Uterus (tissue), 4 donors: Measurements from ENCODE around the gene MPG. TPM values are rescaled to one million over a fixed set of nuclear protein-coding genes. Genes with fewer than 3 reads are reported as not detected.
"Not testable (repeated sequence)": the region's sequence is repeated elsewhere in the genome, so short reads cannot be mapped to it uniquely, and the experiment has no call there.

Source experiments
- DNase-seq, 2 donors: peaks; one replicate each; pipeline ENCODE4 v3.0.0-alpha.2; 2019 to 2020
- H3K27ac ChIP-seq, 2 donors: fragments of 200-600 bp; sonication (generic); 1 replicate in 1 of 2; 2 replicates in 1 of 2; pipeline ENCODE4 v1.5.1; 2016 to 2018
- H3K27me3 ChIP-seq, 2 donors: fragments of 200-600 bp; sonication (generic); one replicate each; pipeline ENCODE4 v1.5.1; 2018 to 2019; ENCODE audit warnings: control low read depth in 1 of 2
- H3K36me3 ChIP-seq, 2 donors: fragments of 200-600 bp; sonication (generic); one replicate each; pipeline ENCODE4 v1.5.1; 2019; ENCODE audit warnings: control low read depth in 1 of 2
- H3K4me1 ChIP-seq, 2 donors: fragments of 200-600 bp; sonication (generic); one replicate each; pipeline ENCODE4 v1.5.1; 2018 to 2019; ENCODE audit warnings: control low read depth in 1 of 2
- H3K4me3 ChIP-seq, 2 donors: fragments of 200-600 bp; sonication (generic); 1 replicate in 1 of 2; 2 replicates in 1 of 2; pipeline ENCODE4 v1.5.1; 2018 to 2019; ENCODE audit warnings: mild to moderate bottlenecking in 1 of 2
- H3K9me3 ChIP-seq, 2 donors: fragments of 200-600 bp; sonication (generic); one replicate each; pipeline ENCODE4 v1.5.1; 2019; ENCODE audit warnings: control low read depth in 1 of 2
- CTCF ChIP-seq, 4 experiments: fragments of 200-600 bp in 2 of 4; fragments of 450-650 bp in 2 of 4; sonication (generic) in 2 of 4; IDR thresholded peaks; one replicate each; pipeline ENCODE4 v1.5.1; 2016 to 2019; ENCODE audit warnings: antibody characterized with exemption in 4 of 4, mild to moderate bottlenecking in 2 of 4, moderate library complexity in 1 of 4
- POLR2A ChIP-seq, 2 donors: fragments of 450-650 bp; IDR thresholded peaks; one replicate each; pipeline ENCODE4 v1.6.1; 2016; ENCODE audit warnings: antibody characterized with exemption in 2 of 2, mild to moderate bottlenecking in 1 of 2, moderate library complexity in 1 of 2
- intact Hi-C: fragments of 100-400 bp; cut with DNase I; formaldehyde crosslinking; loops from one replicate; pipeline ENCODE4 v1.15.1; 2023; ENCODE audit warnings: low total_unique reads
- total RNA-seq, 4 donors: library from RNA; depleted of rRNA in 3 of 4; stranded (reverse); fragments of >200 nt in 3 of 4; gene quantifications; one replicate each; pipeline versions ENCODE4 v1.1.0 to v1.2.4, GENCODE V29; 2014 to 2023
- donor health status: DM: yes; HTN: yes; CAD: no.

The MPG gene
- total RNA-seq, 4 donors from 2014 or later = 35.7 to 305 (median 63.7) TPM

- TF ChIP-seq POLR2A (IDR thresholded peaks at IDR 0.05) (no peak), CTCF (IDR thresholded peaks at IDR 0.05) (no peak)
- H3K27me3 ChIP-seq = no peaks in the 10 kb centered on the region
- H3K36me3 ChIP-seq = no peaks in the 10 kb centered on the region
- no peaks in the 10 kb centered on the region for H3K9me3 ChIP-seq
- no peak overlapping the region for H3K4me3 ChIP-seq
- no peak overlapping the region for H3K27ac ChIP-seq
- H3K4me1 ChIP-seq = no peaks in the 10 kb centered on the region
- intact Hi-C loops = no loop called here
- DNase-seq = no peak
Observed at GRCh38 chr16:122361-122760, 44.3 kb downstream of the MPG start.

GRCh38 chr16:123558-124350 is 45.7 kb downstream of the MPG start:
- H3K36me3 ChIP-seq, H3K4me1 ChIP-seq, H3K27me3 ChIP-seq, H3K4me3 ChIP-seq, H3K9me3 ChIP-seq, intact Hi-C loops, DNase-seq, H3K27ac ChIP-seq: not testable (repeated sequence)

GRCh38 chr16:125011-125410 is 47.0 kb downstream of the MPG start:
- TF ChIP-seq CTCF (IDR thresholded peaks at IDR 0.05) (no peak), POLR2A (IDR thresholded peaks at IDR 0.05) (no peak)
- H3K27me3 ChIP-seq = no peaks in the 10 kb centered on the region
- H3K27ac ChIP-seq = no peak overlapping the region
- H3K4me3 ChIP-seq = no peak overlapping the region
- no peaks in the 10 kb centered on the region for H3K36me3 ChIP-seq
- intact Hi-C loops = no loop called here
- no peaks in the 10 kb centered on the region for H3K4me1 ChIP-seq
- no peak for DNase-seq
- no peaks in the 10 kb centered on the region for H3K9me3 ChIP-seq

- intact Hi-C loops = no loop called here
- no peaks in the 10 kb centered on the region for H3K9me3 ChIP-seq
- no peaks in the 10 kb centered on the region for H3K27me3 ChIP-seq
- no peaks in the 10 kb centered on the region for H3K4me1 ChIP-seq
- TF ChIP-seq CTCF (IDR thresholded peaks at IDR 0.05) (no peak), POLR2A (IDR thresholded peaks at IDR 0.05) (no peak)
- DNase-seq = no peak
- H3K36me3 ChIP-seq = no peaks in the 10 kb centered on the region
- no peak overlapping the region for H3K27ac ChIP-seq
- no peak overlapping the region for H3K4me3 ChIP-seq
Observed at GRCh38 chr16:129075-129474, 51.0 kb downstream of the MPG start.

- no peak for TF ChIP-seq CTCF (IDR thresholded peaks at IDR 0.05)
- TF ChIP-seq POLR2A (IDR thresholded peaks at IDR 0.05) = no peak
Observed at GRCh38 chr16:130533-131173, 52.6 kb downstream of the MPG start.

More at GRCh38 chr16:130533-131173, 52.6 kb downstream of the MPG start:
- H3K4me3 ChIP-seq = no peak overlapping the region
- H3K27me3 ChIP-seq = no peaks in the 10 kb centered on the region
- intact Hi-C loops = no loop called here
- no peaks in the 10 kb centered on the region for H3K9me3 ChIP-seq
- H3K36me3 ChIP-seq = no peaks in the 10 kb centered on the region
- no peaks in the 10 kb centered on the region for H3K4me1 ChIP-seq
- H3K27ac ChIP-seq = no peak overlapping the region
- DNase-seq = no peak
